Measurements from ENCODE around the gene CD9.

GRCh38 chr12:6284273-6284672 is 84.1 kb downstream of the CD9 start:
- TF ChIP-seq TSHZ2 (CRISPR knock-in tag; IDR thresholded peaks at IDR 0.05) (no peak), PATZ1 (CRISPR knock-in tag; IDR thresholded peaks at IDR 0.05; ENCODE audit: borderline replicate concordance) (no peak), BACH2 (CRISPR knock-in tag; IDR thresholded peaks at IDR 0.05; ENCODE audit: borderline replicate concordance) (no peak), CREB5 (CRISPR knock-in tag; IDR thresholded peaks at IDR 0.05; ENCODE audit: low read depth) (no peak), ZC3H10 (CRISPR knock-in tag; IDR thresholded peaks at IDR 0.05) (no peak)

Data from SK-N-SH treated with all-trans-retinoic acid at 6 μM for 48 hours (cell line).